Activated CD4-positive, alpha-beta T cell treated with anti-CD3 and anti-CD28 coated beads for 4 hours (primary cell): Measurements from ENCODE around the gene GADD45A.
"Not testable (repeated sequence)": the region's sequence is repeated elsewhere in the genome, so short reads cannot be mapped to it uniquely, and the experiment has no call there.

Experiments used
- DNase-seq, 2 donors: peaks; one replicate each; pipeline ENCODE4 v3.0.0-alpha.2; 2020

GADD45A gene

DNA sequence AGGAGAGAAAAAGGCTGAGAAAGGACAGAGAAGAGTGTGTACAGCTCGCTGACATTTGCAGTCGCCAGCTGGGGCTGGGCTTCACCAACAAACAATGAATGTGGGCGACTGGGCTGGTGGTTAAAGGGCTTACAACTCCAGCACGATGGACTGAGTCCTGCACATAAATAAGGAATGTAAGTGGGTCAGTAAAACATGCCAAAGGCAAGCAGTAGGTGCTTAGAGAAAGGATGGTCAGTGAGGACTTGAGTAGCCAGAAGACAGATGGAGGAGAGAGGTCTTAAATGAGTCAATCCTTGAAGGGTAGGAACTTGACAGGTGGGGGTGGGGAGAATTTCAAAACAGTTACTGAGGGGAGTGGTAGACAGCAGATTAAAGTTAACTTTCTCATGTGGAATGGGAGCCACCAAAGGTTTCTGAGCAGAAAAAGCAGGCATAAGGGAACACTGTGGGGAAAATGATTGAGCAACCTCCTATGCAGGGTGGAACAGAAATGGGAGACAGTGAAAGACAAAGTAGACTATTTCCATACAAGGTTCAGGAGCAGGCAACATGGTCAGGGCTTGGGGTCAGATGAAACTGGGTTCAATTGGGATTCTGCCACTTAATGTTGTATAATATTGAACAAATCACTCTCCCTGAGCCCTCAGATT, 37.4 kb downstream of the GADD45A start:
- no peak for DNase-seq

DNA sequence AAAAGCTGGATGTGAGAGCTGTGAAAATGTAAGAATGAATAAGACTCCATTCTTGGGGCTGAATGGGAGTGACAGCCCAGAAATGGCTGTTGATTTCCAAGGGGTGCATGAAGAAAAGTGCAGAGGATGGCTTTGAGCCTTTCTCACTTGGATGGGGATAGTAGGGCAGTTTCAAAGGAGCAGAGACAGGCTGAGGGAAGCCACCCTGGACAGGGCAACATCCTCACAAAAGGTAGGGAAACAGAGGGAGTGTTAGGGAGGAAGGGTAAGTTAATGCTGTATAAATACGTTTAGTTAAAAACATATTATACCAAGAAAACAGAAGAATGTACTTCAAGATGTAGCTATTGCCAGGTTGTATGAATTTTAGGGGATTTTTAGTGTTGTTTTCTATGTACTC, 38.1 kb downstream of the GADD45A start:
- no peak for DNase-seq

DNA sequence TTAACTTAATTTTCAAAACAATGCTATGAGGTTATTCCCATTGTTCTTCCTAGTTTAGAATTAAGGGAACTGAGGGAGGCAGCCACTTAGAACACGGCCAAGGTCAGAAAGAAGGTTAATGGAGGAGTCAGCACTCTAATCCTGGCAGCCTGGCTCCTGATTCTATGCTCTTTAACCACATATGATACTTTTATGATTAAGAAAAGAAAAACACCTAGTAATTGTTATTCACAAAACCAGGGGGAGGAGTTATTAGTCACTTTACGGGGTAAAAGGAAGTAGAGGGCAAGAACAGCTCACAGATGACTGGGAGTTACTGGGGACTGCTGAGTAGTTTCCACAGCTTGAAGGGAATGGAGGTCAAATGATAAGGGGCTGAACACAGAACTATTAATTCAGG, 38.6 kb downstream of the GADD45A start:
- no peak for DNase-seq

DNA sequence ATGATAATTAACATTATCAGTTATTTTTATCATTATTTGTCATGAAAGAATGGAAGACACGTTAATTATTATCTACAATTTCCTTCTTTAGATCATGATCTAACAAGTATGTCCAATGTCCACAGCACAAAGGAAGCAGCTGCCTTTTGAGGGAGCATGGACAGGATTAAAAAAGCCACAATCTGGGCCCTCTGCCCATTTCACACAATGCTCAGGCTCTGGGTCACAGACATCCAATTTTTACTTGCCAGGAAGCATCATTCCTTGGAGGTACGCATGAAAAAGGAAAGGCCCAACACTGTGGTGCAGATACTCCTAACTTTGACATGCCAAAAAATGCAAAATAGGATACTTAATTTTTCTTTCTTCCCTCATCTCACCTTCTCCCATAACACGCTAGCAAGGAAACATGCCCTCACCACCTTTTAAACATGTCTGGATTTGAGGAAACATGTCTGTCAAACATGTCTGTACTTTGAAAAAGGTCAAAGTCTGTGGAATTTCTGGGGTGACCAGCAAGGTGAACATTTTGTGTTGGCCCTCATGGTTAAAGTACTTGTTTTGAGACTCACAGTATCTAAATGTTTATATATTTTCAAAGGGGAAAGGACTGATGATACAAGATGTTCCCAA, 40.0 kb downstream of the GADD45A start:
- DNase-seq: no peak

DNA sequence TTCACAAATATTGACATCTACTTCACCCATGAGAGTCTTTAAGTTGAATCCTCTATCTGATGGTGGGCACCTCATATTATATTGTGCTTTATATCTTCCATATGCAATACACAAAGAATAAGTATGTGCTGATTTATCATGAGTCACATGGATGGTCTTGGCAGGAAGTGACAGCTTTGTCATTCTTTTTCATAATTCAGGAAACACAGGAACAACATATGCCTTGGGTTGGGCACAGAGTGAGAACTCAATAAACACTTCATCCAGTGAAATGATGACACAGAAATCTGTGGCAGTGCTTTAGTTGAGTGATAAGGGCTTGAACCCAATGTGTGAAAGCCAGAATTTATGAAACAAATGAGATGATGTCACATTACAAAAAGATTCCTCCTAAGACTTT, 41.2 kb downstream of the GADD45A start:
- DNase-seq: no peak

DNA sequence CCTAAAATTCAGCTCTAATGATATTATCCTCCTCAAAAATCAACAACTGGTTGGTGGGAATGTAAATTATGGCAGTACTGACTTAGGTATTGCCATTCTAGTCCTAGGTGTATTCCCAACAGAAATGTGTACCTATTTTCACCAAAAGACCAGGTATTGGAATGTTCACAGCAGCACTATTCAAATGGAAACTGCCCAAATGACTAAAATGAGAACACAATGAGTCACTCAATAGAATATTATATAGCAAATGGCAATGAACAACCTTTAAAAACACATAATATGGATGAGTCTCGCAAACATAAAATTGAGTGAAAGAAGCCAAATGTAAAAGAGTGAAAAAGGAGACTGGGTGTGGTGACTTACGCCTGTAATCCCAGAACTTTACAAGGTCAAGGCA, 44.9 kb downstream of the GADD45A start:
- DNase-seq: no peak

DNA sequence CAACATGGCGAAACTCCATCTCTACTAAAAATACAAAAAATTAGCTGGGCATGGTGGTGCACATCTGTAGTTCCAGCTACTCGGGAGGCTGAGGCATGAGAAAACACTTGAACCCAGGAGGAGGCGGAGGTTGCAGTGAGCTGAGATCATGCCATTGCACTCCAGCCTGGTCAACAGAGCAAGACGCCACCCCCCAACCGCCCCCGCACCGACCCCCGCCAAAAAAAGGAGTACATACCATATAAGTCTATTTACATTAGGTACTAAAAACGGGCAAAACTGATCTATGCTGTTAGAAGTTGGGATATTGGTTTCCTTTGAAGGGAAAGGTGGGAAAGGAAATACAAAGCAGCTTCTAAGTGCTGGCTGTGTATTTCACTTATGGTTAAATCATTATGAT, 45.3 kb downstream of the GADD45A start:
- DNase-seq: not testable (repeated sequence)

DNA sequence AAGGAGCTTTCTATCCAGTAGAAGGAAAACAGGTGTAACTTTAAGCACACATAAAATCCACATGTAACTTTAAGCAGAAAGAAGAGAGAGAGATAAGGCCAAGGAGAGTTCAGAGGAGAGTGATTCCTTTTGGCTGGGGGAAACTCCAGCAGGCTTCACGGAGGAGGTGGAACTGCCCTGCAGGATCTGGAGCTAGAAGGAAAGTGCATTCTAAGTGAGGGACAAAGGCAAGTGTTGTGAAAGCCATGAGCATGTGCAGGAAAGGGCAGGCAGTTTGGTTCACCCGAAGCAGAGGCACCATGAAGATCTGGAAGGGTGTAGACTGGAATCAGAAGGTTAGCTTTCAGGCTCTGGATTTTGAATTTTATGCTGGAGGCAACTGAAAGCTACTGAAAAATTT, 46.3 kb downstream of the GADD45A start:
- DNase-seq: no peak

DNA sequence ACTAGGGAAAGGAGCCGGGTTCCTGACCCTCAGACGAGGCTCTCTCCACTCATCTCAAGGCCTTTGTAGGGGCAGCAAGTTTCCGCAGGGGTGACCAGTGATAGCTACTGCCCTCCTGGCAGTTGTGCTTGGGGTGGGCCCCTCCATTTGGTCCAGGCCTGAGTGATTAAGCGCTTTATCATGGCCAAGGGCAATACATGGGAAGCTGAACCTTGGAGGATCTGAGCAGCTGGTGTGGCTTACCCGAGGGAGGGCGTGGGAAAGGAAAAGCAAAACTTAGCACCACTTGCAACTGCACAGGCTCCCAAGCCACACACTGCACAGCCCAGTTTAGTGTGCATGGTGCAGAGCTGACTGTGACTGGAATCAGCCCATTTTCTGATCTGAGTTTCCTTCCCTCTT, 47.8 kb downstream of the GADD45A start:
- DNase-seq: no peak

DNA sequence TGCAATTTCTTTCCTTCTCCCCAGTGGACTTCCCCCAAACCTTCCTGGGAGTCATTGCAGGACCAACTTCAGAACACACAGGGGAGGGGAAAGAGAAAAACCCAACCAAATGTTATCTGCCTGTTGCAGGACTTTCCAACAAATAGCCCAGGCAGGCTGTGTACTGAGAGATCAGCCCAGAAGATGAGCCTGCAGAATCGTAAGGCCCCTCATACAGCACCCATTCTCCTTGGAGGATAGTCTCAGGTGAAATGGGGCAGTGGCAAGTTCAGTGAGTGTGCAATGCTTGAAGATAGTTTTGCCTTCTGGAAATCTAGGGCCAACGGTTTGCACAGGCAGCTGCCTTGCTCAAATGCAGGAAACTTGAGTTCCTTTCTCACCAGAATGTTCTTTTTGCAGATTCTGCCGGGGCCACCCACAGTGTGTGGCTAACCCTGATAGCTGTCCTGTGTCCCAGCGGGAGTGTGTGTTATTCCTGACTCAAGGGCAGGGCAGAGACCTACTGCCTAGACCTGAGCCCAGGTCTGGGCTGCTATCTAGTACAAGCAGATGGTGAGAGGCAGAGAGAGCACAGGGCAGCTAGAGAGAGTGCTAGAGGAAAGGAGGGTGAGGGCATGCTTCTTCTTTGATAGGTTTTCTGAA, 48.8 kb downstream of the GADD45A start:
- DNase-seq: no peak

DNA sequence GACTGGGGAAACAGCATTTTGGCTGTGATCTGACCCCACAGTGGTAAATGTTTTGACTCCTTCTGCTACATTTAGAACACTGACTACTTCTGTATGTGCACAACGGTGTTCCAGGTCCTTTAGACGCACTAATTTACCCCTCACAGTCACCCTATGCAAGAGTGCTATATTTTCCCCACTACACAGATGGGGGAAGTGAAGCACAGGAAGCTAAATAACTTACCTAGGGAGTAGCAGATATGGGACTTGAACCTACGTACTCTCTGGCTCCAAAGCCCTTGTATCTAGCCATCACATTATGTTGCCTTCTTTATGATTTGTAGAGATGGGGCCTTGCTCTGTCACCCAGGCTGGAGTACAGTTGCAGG, 49.3 kb downstream of the GADD45A start:
- DNase-seq: no peak

DNA sequence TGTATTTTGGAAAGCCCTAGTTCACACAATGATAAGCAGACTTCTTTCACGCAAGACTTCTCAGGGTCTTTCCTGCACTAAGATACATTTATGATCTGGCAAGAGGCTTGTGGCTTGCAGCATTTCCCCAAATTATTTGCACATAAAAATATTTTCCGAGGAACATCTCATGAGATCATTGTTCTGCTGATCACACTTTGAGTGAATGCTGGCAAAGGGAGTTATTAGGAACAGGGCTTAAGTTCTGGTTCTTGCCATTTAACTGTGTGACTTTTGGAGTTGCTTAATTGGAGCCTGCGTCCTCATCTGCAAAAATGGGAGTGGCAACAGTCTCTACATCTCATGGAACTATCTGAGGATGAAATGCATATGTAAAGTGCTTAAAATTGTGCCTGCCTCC, 50.2 kb downstream of the GADD45A start:
- no peak for DNase-seq

DNA sequence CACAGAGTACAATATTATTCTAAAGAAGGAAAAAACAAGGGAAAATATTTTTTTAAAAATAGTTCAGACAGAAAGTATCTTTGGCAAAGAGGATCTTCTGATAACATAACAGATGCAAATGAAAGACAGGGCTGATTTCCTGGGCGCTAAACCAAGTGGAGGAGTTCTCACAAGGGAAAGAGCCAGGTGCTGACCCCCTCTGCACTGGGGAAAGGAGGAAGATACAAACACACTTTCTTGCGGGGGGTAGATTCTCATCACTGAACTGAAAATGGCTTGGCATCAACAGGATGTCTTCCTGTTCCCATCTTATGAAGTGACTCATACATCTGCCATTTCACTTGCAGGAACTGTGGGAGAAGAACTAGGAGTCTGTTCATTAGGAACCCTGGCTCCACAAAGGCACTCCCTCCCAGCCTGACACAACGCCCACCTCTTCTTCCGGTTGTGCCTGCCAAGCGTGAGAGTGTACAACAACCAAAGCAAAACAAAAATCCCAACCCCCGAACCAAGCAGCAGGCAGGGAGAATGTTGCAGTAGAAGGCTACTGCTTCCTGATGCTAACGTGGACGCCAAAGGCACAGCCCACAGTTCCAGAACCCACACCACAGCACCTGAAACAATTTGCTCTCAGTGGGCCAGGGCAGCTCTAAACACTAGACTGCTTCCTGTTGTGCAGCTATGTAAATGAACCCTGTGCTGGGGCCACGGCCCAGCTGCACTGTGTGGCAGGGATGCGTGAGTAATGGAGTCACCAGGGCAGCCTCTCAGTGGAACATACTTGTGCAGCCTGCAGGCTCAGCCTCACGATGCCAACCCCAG, 51.0 kb downstream of the GADD45A start:
- DNase-seq: peak; percentile 5 to 12

DNA sequence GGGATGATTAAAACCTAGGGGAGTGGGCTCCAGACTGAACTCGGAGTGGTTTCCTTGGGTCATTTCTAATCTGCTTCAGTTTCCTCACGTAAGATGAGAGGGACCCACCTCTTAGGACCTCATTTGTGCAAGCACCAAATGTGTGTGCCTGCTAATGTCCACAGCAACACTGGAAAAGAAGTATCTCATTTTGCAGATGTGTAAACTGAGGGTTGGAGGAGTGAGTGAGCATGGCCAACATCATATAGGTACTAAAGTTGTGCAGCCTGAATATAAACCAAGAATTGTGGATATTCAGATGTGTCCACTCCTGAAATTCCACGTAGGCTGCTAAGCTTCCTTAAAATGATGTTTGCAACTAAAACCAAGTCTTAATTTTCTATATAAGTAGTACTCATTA, 51.7 kb downstream of the GADD45A start:
- no peak for DNase-seq

DNA sequence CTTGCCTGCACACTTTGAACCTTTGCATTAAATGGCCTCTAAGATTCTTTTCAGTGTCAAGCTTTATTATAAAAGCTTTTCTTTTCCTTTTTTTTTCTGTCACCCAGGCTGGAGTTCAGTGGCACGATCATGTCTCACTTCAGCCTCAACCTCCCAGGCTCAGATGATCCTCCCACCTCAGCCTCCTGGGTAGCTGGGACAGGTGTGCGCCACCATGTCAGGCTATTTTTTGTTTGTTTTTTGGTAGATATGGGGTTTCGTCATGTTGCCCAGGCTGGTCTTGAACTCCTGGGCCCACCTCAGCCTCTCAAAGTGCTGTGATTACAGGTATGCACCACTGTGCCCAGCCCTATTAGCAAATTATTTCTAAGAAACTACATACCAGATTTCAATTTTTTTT, 52.9 kb downstream of the GADD45A start:
- DNase-seq: no peak
